Activated T-cell treated with anti-CD3 and anti-CD28 coated beads, Interleukin-2, amount 50 U/mL, for 72 hours (primary cell): ENCODE data around the gene EVX2. TPM values are rescaled to one million over a fixed set of nuclear protein-coding genes. Genes with fewer than 3 reads are reported as not detected.
A peak's percentile ranks its signal among the peaks of the same experiment; 100 is the strongest.

Experiments
- ATAC-seq, 2 donors: fragments of 150-1000 bp; cut with Tn5 transposase; replicated peaks in 1 of 2; 2 replicates each; pipeline ENCODE4 v1.10.0; 2021; ENCODE audit warnings: moderate library complexity in 2 of 2, mild to moderate bottlenecking in 1 of 2
- DNase-seq, 2 donors: peaks; one replicate each; pipeline ENCODE4 v3.0.0; 2021 to 2022; ENCODE audit warnings: mixed read lengths in 1 of 2
- H3K27ac Mint-ChIP-seq: one replicate; pipeline ENCODE4 v1.8.0; 2022; ENCODE audit warnings: mild to moderate bottlenecking, moderate library complexity, mixed read lengths
- H3K27me3 Mint-ChIP-seq: one replicate; pipeline ENCODE4 v1.8.0; 2022; ENCODE audit warnings: low read depth, mixed read lengths
- H3K36me3 Mint-ChIP-seq, 2 donors: one replicate each; pipeline ENCODE4 v1.8.0; 2022; ENCODE audit warnings: mixed read lengths in 2 of 2, mild to moderate bottlenecking in 1 of 2; ENCODE audit not compliant: insufficient read depth in 2 of 2
- H3K4me1 Mint-ChIP-seq: one replicate; pipeline ENCODE4 v1.8.0; 2022; ENCODE audit warnings: low read depth, mixed read lengths
- H3K4me3 Mint-ChIP-seq, 2 donors: one replicate each; pipeline ENCODE4 v1.8.0; 2022; ENCODE audit warnings: mild to moderate bottlenecking in 2 of 2, mixed read lengths in 2 of 2, moderate library complexity in 2 of 2
- H3K9me3 Mint-ChIP-seq, 2 donors: one replicate each; pipeline ENCODE4 v1.8.0; 2022; ENCODE audit warnings: mixed read lengths in 2 of 2
- total RNA-seq, 2 donors: library from RNA; stranded (reverse); gene quantifications; one replicate each; pipeline ENCODE4 v1.2.3, GENCODE V29; 2022

The EVX2 gene
- total RNA-seq, 2 donors from 2014 or later, result not detected

- Mint-ChIP-seq H3K27ac (no peak overlapping the region), H3K27me3 (peaks cover 85% of the 10 kb centered on the region), H3K4me1 (peaks cover 11% of the 10 kb centered on the region), H3K36me3 (peaks cover 2 to 4% of the 10 kb centered on the region in 2 donors), H3K4me3 (no peak overlapping the region), H3K9me3 (peaks cover 0 to 2% of the 10 kb centered on the region in 2 donors)
- ATAC-seq, result no peak
- DNase-seq, result no peak
Observed at GRCh38 chr2:176117823-176118371, 34.1 kb upstream of the EVX2 start.

GRCh38 chr2:176117162-176117822, 33.5 kb upstream of the EVX2 start:
- no peak for DNase-seq
- H3K27me3 Mint-ChIP-seq, result peaks cover 91% of the 10 kb centered on the region
- peaks cover 11% of the 10 kb centered on the region for H3K4me1 Mint-ChIP-seq
- peaks cover 0 to 2% of the 10 kb centered on the region in 2 donors for H3K9me3 Mint-ChIP-seq
- H3K27ac Mint-ChIP-seq, result no peak overlapping the region
- no peak for ATAC-seq
- no peak overlapping the region for H3K4me3 Mint-ChIP-seq
- H3K36me3 Mint-ChIP-seq, result peaks cover 2 to 4% of the 10 kb centered on the region in 2 donors

GRCh38 chr2:176115883-176116813, 32.4 kb upstream of the EVX2 start, which contains the start of gene HOXD10:
HOXD10 (plus strand) TSS chr2:176116778; CDS start chr2:176116834, 56 bp downstream.
- Mint-ChIP-seq H3K4me3 (no peak within 1 kb of the TSS), H3K36me3 (peaks cover 2 to 4% of the 10 kb centered on the region in 2 donors), H3K9me3 (peaks cover 0 to 2% of the 10 kb centered on the region in 2 donors), H3K4me1 (peaks cover 13% of the 10 kb centered on the region), H3K27me3 (peaks cover 97% of the 10 kb centered on the region), H3K27ac (no peak within 1 kb of the TSS)
- no peak for DNase-seq
- ATAC-seq, result no peak

GRCh38 chr2:176114930-176115625, 31.3 kb upstream of the EVX2 start:
- DNase-seq (no peak), ATAC-seq (no peak)
- Mint-ChIP-seq H3K4me3 (no peak overlapping the region), H3K27ac (no peak overlapping the region), H3K9me3 (peaks cover 0 to 2% of the 10 kb centered on the region in 2 donors), H3K27me3 (peaks cover 96% of the 10 kb centered on the region), H3K4me1 (peaks cover 14% of the 10 kb centered on the region), H3K36me3 (peaks cover 2 to 4% of the 10 kb centered on the region in 2 donors)

GRCh38 chr2:176114120-176114929, 30.6 kb upstream of the EVX2 start:
- Mint-ChIP-seq H3K27me3 (peaks cover 96% of the 10 kb centered on the region), H3K27ac (no peak overlapping the region), H3K36me3 (peaks cover 2 to 6% of the 10 kb centered on the region in 2 donors), H3K4me1 (peaks cover 20% of the 10 kb centered on the region), H3K4me3 (no peak overlapping the region), H3K9me3 (peaks cover 0 to 2% of the 10 kb centered on the region in 2 donors)
- DNase-seq (no peak), ATAC-seq (no peak)

- no peak for ATAC-seq
- Mint-ChIP-seq H3K9me3 (no peaks in the 10 kb centered on the region), H3K36me3 (peaks cover 0 to 2% of the 10 kb centered on the region in 2 donors), H3K27ac (peak overlapping the region; percentile 57), H3K27me3 (peaks cover 88% of the 10 kb centered on the region), H3K4me3 (no peak overlapping the region), H3K4me1 (peaks cover 17% of the 10 kb centered on the region)
- DNase-seq, result no peak
Observed at GRCh38 chr2:176112375-176113302, 28.9 kb upstream of the EVX2 start.

- DNase-seq (no peak), ATAC-seq (no peak)
- Mint-ChIP-seq H3K9me3 (no peaks in the 10 kb centered on the region), H3K27ac (no peak overlapping the region), H3K4me3 (no peak overlapping the region), H3K27me3 (peaks cover 81% of the 10 kb centered on the region), H3K4me1 (peaks cover 17% of the 10 kb centered on the region), H3K36me3 (peaks cover 0 to 2% of the 10 kb centered on the region in 2 donors)
Observed at GRCh38 chr2:176111846-176112374, 28.1 kb upstream of the EVX2 start.

- Mint-ChIP-seq H3K36me3 (peaks cover under 1 to 2% of the 10 kb centered on the region in 2 donors), H3K4me3 (no peak overlapping the region), H3K4me1 (peaks cover 20% of the 10 kb centered on the region), H3K27me3 (peaks cover 78% of the 10 kb centered on the region), H3K9me3 (no peaks in the 10 kb centered on the region), H3K27ac (peak overlapping the region; percentile 57)
- DNase-seq (peak; percentile 45 to 53), ATAC-seq (peak in 1 of 2 donors; percentile 33)
Observed at GRCh38 chr2:176111309-176111663, 27.5 kb upstream of the EVX2 start.

GRCh38 chr2:176110415-176111308, 26.9 kb upstream of the EVX2 start:
- Mint-ChIP-seq H3K4me1 (peaks cover 26% of the 10 kb centered on the region), H3K27ac (peak overlapping the region; percentile 57), H3K4me3 (no peak overlapping the region), H3K9me3 (no peaks in the 10 kb centered on the region), H3K27me3 (peaks cover 78% of the 10 kb centered on the region), H3K36me3 (peaks cover 2 to 3% of the 10 kb centered on the region in 2 donors)
- ATAC-seq, result no peak
- DNase-seq, result no peak

GRCh38 chr2:176109946-176110345, 26.2 kb upstream of the EVX2 start:
- Mint-ChIP-seq H3K4me1 (peaks cover 33% of the 10 kb centered on the region), H3K9me3 (no peaks in the 10 kb centered on the region), H3K27ac (peak overlapping the region; percentile 67), H3K36me3 (peaks cover 2 to 3% of the 10 kb centered on the region in 2 donors), H3K27me3 (peaks cover 78% of the 10 kb centered on the region), H3K4me3 (no peak overlapping the region)
- DNase-seq (no peak), ATAC-seq (no peak)
